Psoas muscle (tissue), 8 donors: ENCODE data around the gene FER1L5. TPM values are rescaled to one million over a fixed set of nuclear protein-coding genes. Genes with fewer than 3 reads are reported as not detected.

Experiments used
- ATAC-seq, 4 donors: fragments of 200-7000 bp; cut with Tn5 transposase; one replicate each; pipeline ENCODE4 v1.9.1; 2020; ENCODE audit warnings: moderate library complexity in 3 of 4, mild to moderate bottlenecking in 2 of 4
- DNase-seq, 2 donors: peaks; one replicate each; pipeline ENCODE4 v3.0.0-alpha.2; 2020
- H3K27ac ChIP-seq: fragments of 200-600 bp; one replicate; pipeline ENCODE4 v1.8.0; 2022
- H3K27me3 ChIP-seq, 3 donors: fragments of 200-600 bp in 1 of 3; one replicate each; pipeline versions ENCODE4 v1.6.1 to v1.8.0; 2013 to 2022; ENCODE audit warnings: low read length in 2 of 3, mild to moderate bottlenecking in 2 of 3, moderate library complexity in 1 of 3; ENCODE audit not compliant: insufficient read depth in 3 of 3
- H3K36me3 ChIP-seq, 2 donors: fragments of 200-600 bp in 1 of 2; one replicate each; pipeline versions ENCODE4 v1.6.1 to v1.8.0; 2013 to 2022; ENCODE audit warnings: low read depth in 1 of 2, mild to moderate bottlenecking in 1 of 2, moderate library complexity in 1 of 2; ENCODE audit not compliant: insufficient read depth in 1 of 2
- H3K4me1 ChIP-seq: fragments of 200-600 bp; one replicate; pipeline ENCODE4 v1.8.0; 2022
- H3K4me3 ChIP-seq: fragments of 200-600 bp; one replicate; pipeline ENCODE4 v1.8.0; 2022; ENCODE audit warnings: mild to moderate bottlenecking
- H3K9me3 ChIP-seq: fragments of 200-600 bp; one replicate; pipeline ENCODE4 v1.8.0; 2022
- CTCF ChIP-seq: fragments of 200-600 bp; IDR thresholded peaks from one replicate; pipeline ENCODE4 v1.8.0; 2022; ENCODE audit warnings: antibody characterized with exemption
- WGBS, 3 donors: extraction: QIAGEN DNeasy Blood & Tissue Kit; methylation state at CpG; one replicate each; pipeline versions ENCODE4 v1.1.6 to v1.1.7; 2013; 5-methylcytosine and 5-hydroxymethylcytosine counted together
- intact Hi-C, 2 donors: fragments of 100-400 bp; cut with DNase I; formaldehyde crosslinking; loops; one replicate each; pipeline versions ENCODE4 v1.11.0 to v1.14.2; 2022
- polyA plus RNA-seq, 3 donors: library from polyadenylated mRNA; stranded (reverse); fragments of 200-250 nt; gene quantifications; one replicate each; pipeline ENCODE4 v1.2.3, GENCODE V29; 2013
- total RNA-seq, 4 donors: library from RNA; stranded (reverse); fragmentation: NEBNext Ultra II Directional in 2 of 4; extraction: Animal tissue kit (Norgen Biotek cat#: 25700) in 2 of 4; gene quantifications; one replicate each; pipeline versions ENCODE4 v1.2.1 to v1.2.4, GENCODE V29; 2021 to 2023
- donor health status: healthy with polysubstance abuse.
- donor health status: DM: no; HTN: no; CAD: no; lungs with moderate emphysema.
- donor health status: Bipolar disorder and iron deficiency.
- donor health status: healthy.
- donor health status: DM: yes; HTN: yes; CAD: no.
- donor health status: DM: no; HTN: no; CAD: no.
- donor health status: DM: no; HTN: no; CAD: no.
- donor health status: DM: yes; HTN: yes; CAD: no.

Gene FER1L5
- total and polyA plus RNA-seq, 7 donors, result 0.01 TPM; not detected in 6

DNA sequence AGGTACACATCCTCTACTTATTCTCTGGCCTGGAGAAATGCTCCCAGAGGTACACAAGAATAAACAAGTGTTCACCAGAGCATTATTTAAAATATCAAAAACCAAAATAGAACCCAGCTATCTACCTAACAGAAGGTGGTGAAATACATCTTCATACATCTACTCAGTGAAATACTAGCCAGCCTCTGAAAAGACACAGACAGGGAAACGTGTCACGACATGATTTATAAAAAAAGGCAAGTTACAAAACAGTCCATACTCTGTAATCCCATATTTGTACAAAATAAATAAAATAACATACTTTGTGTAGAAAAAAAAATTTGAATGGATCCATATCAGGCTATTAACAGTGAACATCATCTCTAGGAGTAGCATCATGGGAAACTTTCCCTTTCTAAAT lies 42.6 kb upstream of the FER1L5 start:
- peaks cover 39% of the 10 kb centered on the region for H3K4me1 ChIP-seq
- H3K4me3 ChIP-seq, result no peak overlapping the region
- no peaks in the 10 kb centered on the region for H3K27me3 ChIP-seq
- peaks cover 16 to 95% of the 10 kb centered on the region in 2 donors for H3K36me3 ChIP-seq
- no peak for ATAC-seq
- H3K9me3 ChIP-seq, result no peaks in the 10 kb centered on the region
- TF ChIP-seq CTCF, result no peak
- intact Hi-C loops, result loop anchor here (5.0 kb wide), 1 partner anchor 37 kb away; the partner anchor contains the start of gene KANSL3 (in 2 of the 2)
- WGBS, 3 donors, result 31 to 82% (median 33%) methylated on average over 2 of the region's 2 CpGs
- peak overlapping the region; percentile 92 for H3K27ac ChIP-seq
- DNase-seq, result no peak

DNA sequence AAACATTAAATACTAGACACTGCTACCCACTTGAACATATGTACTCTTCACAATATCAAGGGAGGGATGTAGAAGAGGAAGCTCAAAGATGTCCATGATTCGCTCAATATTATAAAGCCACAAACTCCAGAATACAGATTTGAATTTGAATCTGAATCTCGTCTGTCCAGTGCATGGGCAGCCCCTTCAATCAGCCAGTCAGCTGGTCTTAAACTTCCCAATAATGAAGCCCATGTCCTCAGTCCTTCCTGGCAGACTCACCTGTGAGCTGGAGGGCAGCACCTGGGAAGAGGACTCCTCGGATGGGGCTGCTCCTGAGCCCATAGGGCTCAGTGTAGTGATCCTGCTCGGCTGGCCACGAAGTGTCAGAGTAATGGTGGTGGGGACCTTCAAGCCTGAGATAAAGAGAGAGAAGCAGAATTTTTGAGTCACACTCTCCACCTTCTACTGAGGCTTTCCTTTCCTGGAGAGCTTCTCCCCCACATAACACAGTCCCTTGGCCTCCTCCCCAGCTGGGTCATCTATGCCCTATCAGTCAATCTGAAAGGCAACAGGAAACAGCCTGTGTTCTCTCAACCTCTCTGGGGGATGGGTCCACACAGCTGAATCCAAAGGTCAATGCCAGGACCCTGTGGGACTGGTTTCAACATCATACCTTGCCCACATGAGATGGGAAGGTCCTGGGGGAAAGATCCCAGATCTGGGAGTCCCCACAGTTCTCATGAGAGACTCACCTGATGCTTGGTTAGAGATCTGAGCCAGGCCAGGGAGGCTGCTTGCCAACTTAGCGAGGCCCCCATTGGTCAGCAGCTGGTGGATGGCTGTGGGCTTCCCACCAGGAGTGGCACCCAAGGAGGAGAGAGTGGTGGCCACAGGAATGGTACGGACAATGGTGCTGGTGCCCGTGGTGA lies 40.9 kb upstream of the FER1L5 start:
- no peak for TF ChIP-seq CTCF
- no peak for ATAC-seq
- peaks cover 47% of the 10 kb centered on the region for H3K4me1 ChIP-seq

GRCh38 chr2:96602330-96602823 lies 40.2 kb upstream of the FER1L5 start:
- intact Hi-C loops, result loop anchor here in 1 of 2 donors (5.0 kb wide), 1 partner anchor 35 kb away; the partner anchor contains the start of gene KANSL3
- no peak for TF ChIP-seq CTCF
- Histone ChIP-seq H3K4me3 (no peak overlapping the region), H3K27me3 (no peaks in the 10 kb centered on the region), H3K36me3 (peaks cover 18 to 95% of the 10 kb centered on the region in 2 donors), H3K9me3 (no peaks in the 10 kb centered on the region), H3K4me1 (peaks cover 47% of the 10 kb centered on the region), H3K27ac (peak overlapping the region; percentile 92)
- no peak for DNase-seq
- WGBS, 3 donors, result 93 to 94% (median 93%) methylated on average over 2 of the region's 2 CpGs
- ATAC-seq, result peak in 1 of 4 donors; percentile 15

More for the DNA sequence above, 40.9 kb upstream of the FER1L5 start:
- Histone ChIP-seq H3K36me3 (peaks cover 12 to 95% of the 10 kb centered on the region in 2 donors), H3K27ac (peak overlapping the region; percentile 92), H3K4me3 (no peak overlapping the region), H3K9me3 (no peaks in the 10 kb centered on the region), H3K27me3 (no peaks in the 10 kb centered on the region)
- no peak for DNase-seq
- intact Hi-C loops, result loop anchor here in 1 of 2 donors (5.0 kb wide), 1 partner anchor 36 kb away; the partner anchor contains the start of gene KANSL3
- WGBS, 3 donors, result 86 to 95% (median 90%) methylated on average over 8 of the region's 8 CpGs

DNA sequence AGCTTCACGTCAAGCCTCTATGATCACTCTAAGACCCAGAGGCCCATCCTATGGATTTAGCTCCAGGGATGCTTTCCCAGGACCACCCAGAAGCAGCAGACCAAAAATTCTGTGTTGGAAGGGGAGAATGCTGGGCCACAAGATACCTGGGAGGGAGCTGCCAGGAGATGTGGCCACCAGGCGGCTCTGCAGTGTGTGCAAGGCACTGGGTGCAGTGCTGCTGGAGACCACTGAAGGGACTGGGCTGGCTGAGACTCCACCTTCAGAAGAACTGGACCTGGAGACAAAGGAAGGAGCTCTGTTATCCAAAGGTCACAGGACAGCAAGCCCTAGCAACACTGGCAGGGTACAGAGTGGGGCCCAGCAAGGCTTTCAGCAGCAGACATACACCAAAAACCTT lies 38.5 kb upstream of the FER1L5 start:
- no peak for TF ChIP-seq CTCF
- 77 to 94% (median 90%) methylated on average over 2 of the region's 2 CpGs for WGBS, 3 donors
- peaks cover 20 to 100% of the 10 kb centered on the region in 2 donors for H3K36me3 ChIP-seq
- H3K4me1 ChIP-seq, result peaks cover 58% of the 10 kb centered on the region
- ATAC-seq (no peak), DNase-seq (no peak)
- intact Hi-C loops, result loop anchor here in 1 of 2 donors (5.0 kb wide), 1 partner anchor 33 kb away; the partner anchor contains the start of gene KANSL3
- no peaks in the 10 kb centered on the region for H3K27me3 ChIP-seq
- peak overlapping the region; percentile 92 for H3K27ac ChIP-seq
- H3K4me3 ChIP-seq, result no peak overlapping the region
- no peaks in the 10 kb centered on the region for H3K9me3 ChIP-seq
